HG02973 (cell line): ENCODE measurements around the gene PLA2G4F.
"Not testable (repeated sequence)": the region's sequence is repeated elsewhere in the genome, so short reads cannot be mapped to it uniquely, and the experiment has no call there.

ENCODE experiments used
- ATAC-seq: cut with Tn5 transposase; IDR thresholded peaks from one replicate; pipeline ENCODE4 v1.9.1; 2021; ENCODE audit warnings: moderate library complexity; ENCODE audit not compliant: unreplicated experiment

The PLA2G4F gene

GRCh38 chr15:42104095-42104891 lies 52.1 kb downstream of the PLA2G4F start:
- ATAC-seq: no peak

- ATAC-seq: no peak
These were observed 53.7 kb downstream of the PLA2G4F start for GRCh38 chr15:42102646-42103235.

GRCh38 chr15:42101861-42102260 lies 54.6 kb downstream of the PLA2G4F start:
- ATAC-seq: no peak

- no peak for ATAC-seq
These were observed 56.2 kb downstream of the PLA2G4F start for GRCh38 chr15:42100021-42100800.

- no peak for ATAC-seq
These were observed 59.4 kb downstream of the PLA2G4F start for GRCh38 chr15:42097018-42097417.

- ATAC-seq: no peak
These were observed 61.9 kb downstream of the PLA2G4F start, which contains the start of gene PLA2G4D for GRCh38 chr15:42094512-42094963. Gene PLA2G4D, minus strand, starts transcription at chr15:42094562. Its CDS starts 103 bp downstream, at chr15:42094459.

GRCh38 chr15:42093966-42094365 lies 62.5 kb downstream of the PLA2G4F start:
- no peak for ATAC-seq

GRCh38 chr15:42092398-42093318 lies 63.8 kb downstream of the PLA2G4F start:
- ATAC-seq: no peak

GRCh38 chr15:42091753-42092397 lies 64.6 kb downstream of the PLA2G4F start:
- ATAC-seq: not testable (repeated sequence)

GRCh38 chr15:42090781-42091180 lies 65.7 kb downstream of the PLA2G4F start:
- ATAC-seq: no peak

- no peak for ATAC-seq
These were observed 66.1 kb downstream of the PLA2G4F start for GRCh38 chr15:42090370-42090769.

- no peak for ATAC-seq
These were observed 66.5 kb downstream of the PLA2G4F start for GRCh38 chr15:42089942-42090341.
